Measurements from ENCODE around the gene SLCO3A1.

SLCO3A1 gene

DNA sequence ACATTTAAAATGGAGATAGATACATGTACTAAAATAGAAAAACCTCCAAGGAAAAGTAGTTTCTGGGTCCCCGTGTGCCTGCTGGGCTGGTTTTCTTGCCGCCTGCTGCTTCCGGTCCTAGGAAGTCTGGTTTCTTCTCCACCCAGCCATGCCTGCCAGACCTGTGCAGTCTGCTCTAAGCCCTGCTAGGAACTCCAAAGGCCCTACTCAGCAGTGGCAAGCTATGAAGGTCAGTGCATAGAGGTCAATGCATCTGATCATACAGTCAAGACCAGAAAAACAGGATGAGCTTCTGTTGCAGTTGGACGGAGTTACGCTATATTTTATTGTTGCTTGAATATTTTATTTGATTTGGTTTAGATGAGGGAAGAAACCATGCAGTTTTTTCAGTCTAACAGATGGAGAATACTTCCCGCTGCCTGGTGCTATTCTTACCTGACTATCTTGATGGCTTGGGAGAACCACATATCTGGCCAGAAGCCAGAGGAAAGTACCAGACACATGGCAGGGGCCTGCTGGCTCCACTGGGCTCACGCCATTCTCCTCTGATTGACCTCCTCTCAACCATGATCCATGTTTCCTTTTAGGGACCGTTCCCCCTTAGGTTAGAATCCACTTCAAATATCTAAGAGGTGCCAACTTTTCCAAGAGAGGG is 313.4 kb downstream of the SLCO3A1 start:
- Histone ChIP-seq H3K4me3 (replicated peaks; ENCODE audit: insufficient read depth, low read length) (no peak overlapping the region), H3K27me3 (ENCODE audit: insufficient read depth, poor library complexity, severe bottlenecking) (no peaks in the 10 kb centered on the region), H3K27ac (replicated peaks) (no peak overlapping the region)
- DNase-seq (ENCODE audit: low read depth in 1 of 2, low spot score in 1 of 2) = no peak
- TF ChIP-seq REST (IDR thresholded peaks at IDR 0.05; ENCODE audit: insufficient replicate concordance, low read depth) = no peak
- no peak for TF ChIP-seq SPI1 (IDR thresholded peaks at IDR 0.05; ENCODE audit: borderline replicate concordance, low read depth)
- TF ChIP-seq CTCF (IDR thresholded peaks at IDR 0.05; ENCODE audit: insufficient read depth, low read length) = no peak
- no peak for TF ChIP-seq GABPA (IDR thresholded peaks at IDR 0.05; ENCODE audit: low read depth)
- no peak for TF ChIP-seq POLR2AphosphoS5 (IDR thresholded peaks at IDR 0.05; ENCODE audit: low read depth)

DNA sequence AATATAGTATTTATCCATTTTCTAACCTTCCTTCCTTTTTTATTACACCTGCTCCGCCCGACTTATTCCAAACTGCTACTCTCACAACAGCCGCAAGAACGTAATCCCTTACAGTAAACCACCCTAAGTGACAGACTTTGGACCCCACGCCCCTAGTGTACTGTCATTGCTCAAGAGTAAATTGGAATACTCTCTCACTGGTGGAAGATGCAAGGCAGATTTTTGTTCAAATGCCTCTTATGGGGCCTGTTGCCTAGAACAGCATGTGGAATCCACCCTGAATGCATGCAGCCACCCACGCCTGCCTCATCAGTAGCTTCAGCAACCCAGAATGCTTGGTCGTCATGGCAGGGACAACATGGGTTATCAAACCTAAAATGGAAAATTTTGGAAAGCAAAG is 313.9 kb downstream of the SLCO3A1 start:
- TF ChIP-seq CTCF (IDR thresholded peaks at IDR 0.05; ENCODE audit: insufficient read depth, low read length) = no peak
- TF ChIP-seq GABPA (IDR thresholded peaks at IDR 0.05; ENCODE audit: low read depth) = no peak
- TF ChIP-seq POLR2AphosphoS5 (IDR thresholded peaks at IDR 0.05; ENCODE audit: low read depth) = no peak
- TF ChIP-seq REST (IDR thresholded peaks at IDR 0.05; ENCODE audit: insufficient replicate concordance, low read depth) = no peak
- TF ChIP-seq SPI1 (IDR thresholded peaks at IDR 0.05; ENCODE audit: borderline replicate concordance, low read depth) = no peak
- Histone ChIP-seq H3K27me3 (ENCODE audit: insufficient read depth, poor library complexity, severe bottlenecking) (no peaks in the 10 kb centered on the region), H3K4me3 (replicated peaks; ENCODE audit: insufficient read depth, low read length) (no peak overlapping the region), H3K27ac (replicated peaks) (no peak overlapping the region)
- no peak for DNase-seq (ENCODE audit: low read depth in 1 of 2, low spot score in 1 of 2)

DNA sequence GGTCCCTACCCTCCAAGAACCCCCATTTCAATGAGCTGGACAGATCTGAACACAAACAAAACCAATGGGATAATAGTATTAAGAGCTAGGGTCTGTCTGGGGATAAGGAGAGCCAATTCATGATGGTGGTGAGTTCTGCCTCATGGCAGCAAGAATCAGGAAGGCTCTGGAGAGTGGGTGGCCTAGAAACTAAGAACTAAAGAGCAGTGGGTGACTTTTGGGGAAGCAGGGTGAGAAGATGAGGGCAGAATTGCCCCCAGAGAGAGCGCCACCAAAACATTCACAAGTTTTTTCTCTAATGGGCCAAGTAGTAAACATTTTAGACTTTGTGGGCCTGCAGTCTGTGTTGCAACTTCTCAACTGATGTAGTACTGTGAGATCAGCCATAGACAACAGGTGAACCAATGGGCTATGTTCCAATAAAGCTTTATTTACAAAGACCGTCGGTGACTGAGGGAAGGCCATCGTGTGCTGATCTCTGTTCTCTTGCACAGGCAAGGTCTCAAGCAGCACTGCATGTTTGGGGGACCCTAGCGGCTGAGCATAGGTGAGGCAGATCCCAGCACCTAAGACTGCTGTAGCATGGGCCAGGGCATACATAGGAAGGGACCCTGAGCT is 314.7 kb downstream of the SLCO3A1 start:
- no peaks in the 10 kb centered on the region for H3K27me3 ChIP-seq (ENCODE audit: insufficient read depth, poor library complexity, severe bottlenecking)
- no peak overlapping the region for H3K27ac ChIP-seq (replicated peaks)
- TF ChIP-seq POLR2AphosphoS5 (IDR thresholded peaks at IDR 0.05; ENCODE audit: low read depth) (no peak), GABPA (IDR thresholded peaks at IDR 0.05; ENCODE audit: low read depth) (no peak), SPI1 (IDR thresholded peaks at IDR 0.05; ENCODE audit: borderline replicate concordance, low read depth) (no peak), REST (IDR thresholded peaks at IDR 0.05; ENCODE audit: insufficient replicate concordance, low read depth) (no peak), CTCF (IDR thresholded peaks at IDR 0.05; ENCODE audit: insufficient read depth, low read length) (no peak)
- H3K4me3 ChIP-seq (replicated peaks; ENCODE audit: insufficient read depth, low read length) = no peak overlapping the region
- DNase-seq (ENCODE audit: low read depth in 1 of 2, low spot score in 1 of 2) = no peak

All from HL-60 (cell line).